Retinal pigment epithelial cell (primary cell): ENCODE measurements around the gene CST1.

Source experiments
- DNase-seq: peaks from one replicate; pipeline ENCODE4 v3.0.0-alpha.2; 2010; ENCODE audit warnings: low read depth
- H3K4me3 ChIP-seq: 2 replicates; pipeline ENCODE4 v1.5.1; 2011; ENCODE audit warnings: mild to moderate bottlenecking, low read length, control low read depth, moderate library complexity
- CTCF ChIP-seq: conservative IDR thresholded peaks from 2 replicates; pipeline ENCODE4 v1.5.1; 2011; ENCODE audit warnings: low read depth, low read length, control low read depth, inconsistent platforms

The CST1 gene

DNA sequence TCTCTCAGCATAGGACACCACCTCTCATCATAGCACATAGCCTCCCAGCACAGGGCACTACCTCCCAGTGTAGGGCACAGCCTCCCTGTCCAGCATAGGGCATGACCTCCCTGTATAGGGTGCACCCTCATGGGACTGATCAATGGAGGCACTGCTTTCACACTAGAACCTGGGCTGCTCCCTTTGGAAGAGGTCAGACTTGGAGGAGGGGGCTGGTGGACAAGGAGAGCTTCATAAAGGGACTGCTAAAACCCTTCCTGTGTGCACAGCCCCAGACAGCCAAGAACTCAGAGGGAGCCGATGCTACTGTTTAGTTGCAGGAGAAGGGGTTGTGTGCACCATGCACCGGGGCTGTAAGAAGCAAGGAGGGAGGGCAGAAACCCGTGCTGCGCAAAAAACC is 40.0 kb downstream of the CST1 start:
- H3K4me3 ChIP-seq: no peak overlapping the region
- DNase-seq: no peak
- TF ChIP-seq CTCF: no peak

DNA sequence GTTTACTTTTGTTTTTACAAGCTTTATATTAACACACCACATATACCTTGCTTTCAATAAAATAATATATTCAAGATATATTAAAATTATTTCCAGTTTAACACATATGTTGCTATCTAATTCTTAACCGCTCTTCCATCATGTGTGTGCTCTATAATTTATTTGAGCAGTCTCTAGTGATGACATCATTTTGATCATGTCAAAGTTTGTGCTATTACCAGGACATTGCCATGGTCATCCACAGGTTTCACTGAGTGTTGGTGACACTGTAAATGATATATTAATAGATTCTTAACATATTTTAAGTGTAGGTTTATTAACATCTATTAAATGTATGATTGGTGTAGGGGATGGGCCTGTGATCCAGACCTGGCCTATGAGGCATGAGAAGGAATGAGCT is 44.8 kb downstream of the CST1 start:
- no peak for TF ChIP-seq CTCF
- DNase-seq: no peak
- H3K4me3 ChIP-seq: no peak overlapping the region

DNA sequence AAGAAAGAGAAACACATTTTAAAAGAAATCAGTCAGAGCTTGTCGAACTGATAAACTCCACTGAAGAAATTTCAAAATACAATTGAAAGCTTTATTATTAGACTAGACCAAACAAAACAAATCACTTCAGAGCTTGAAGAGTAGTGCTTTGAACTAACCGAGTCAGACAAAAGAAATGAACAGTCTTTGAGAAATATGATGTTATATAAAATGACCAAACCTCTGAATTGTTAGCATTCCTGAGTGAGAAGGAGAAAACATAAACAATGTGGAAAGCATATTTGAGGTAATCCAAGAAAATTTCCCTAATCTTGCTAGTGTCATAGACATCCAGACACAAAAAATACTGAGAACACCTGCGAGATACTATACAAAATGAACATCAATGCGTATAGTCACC is 48.7 kb downstream of the CST1 start:
- TF ChIP-seq CTCF: no peak
- no peak for DNase-seq
- no peak overlapping the region for H3K4me3 ChIP-seq

DNA sequence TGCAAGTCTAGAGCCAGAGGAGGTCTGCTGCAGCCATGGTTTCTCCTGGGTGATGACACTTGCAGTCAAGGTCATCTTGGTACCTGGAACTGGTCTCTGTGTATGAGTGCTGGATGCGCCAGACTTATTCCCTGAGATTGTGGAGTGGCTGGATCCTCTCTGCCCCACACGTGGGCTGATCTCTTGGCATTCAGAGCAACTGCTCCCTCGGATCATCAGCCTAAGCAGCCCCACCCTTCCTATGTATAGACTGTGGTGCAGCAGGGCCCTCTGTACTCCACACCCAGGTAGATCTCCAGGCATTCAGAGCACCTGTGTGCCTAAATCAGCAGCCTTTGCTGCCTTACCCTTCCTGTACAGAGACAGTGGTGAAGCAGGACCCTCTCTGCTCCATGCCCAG is 49.8 kb downstream of the CST1 start:
- no peak overlapping the region for H3K4me3 ChIP-seq
- no peak for TF ChIP-seq CTCF
- no peak for DNase-seq

GRCh38 chr20:23697947-23698346 is 52.8 kb downstream of the CST1 start:
- DNase-seq: no peak
- TF ChIP-seq CTCF: no peak

More at GRCh38 chr20:23697947-23698346, 52.8 kb downstream of the CST1 start:
- no peak overlapping the region for H3K4me3 ChIP-seq
